NT2/D1 (cell line): ENCODE measurements around the gene PLXNA2.

Experiments used
- SUZ12 ChIP-seq: IDR thresholded peaks from 2 replicates; pipeline ENCODE4 v1.6.1; 2011; ENCODE audit not compliant: insufficient read length, insufficient read depth; ENCODE audit errors: extremely low read depth
- YY1 ChIP-seq: IDR thresholded peaks from 2 replicates; pipeline ENCODE4 v1.6.1; 2011; ENCODE audit not compliant: insufficient read length, insufficient read depth
- ZNF274 ChIP-seq: IDR thresholded peaks from 2 replicates; pipeline ENCODE4 v1.6.1; 2011; ENCODE audit warnings: mild to moderate bottlenecking, low read depth, low read length

DNA sequence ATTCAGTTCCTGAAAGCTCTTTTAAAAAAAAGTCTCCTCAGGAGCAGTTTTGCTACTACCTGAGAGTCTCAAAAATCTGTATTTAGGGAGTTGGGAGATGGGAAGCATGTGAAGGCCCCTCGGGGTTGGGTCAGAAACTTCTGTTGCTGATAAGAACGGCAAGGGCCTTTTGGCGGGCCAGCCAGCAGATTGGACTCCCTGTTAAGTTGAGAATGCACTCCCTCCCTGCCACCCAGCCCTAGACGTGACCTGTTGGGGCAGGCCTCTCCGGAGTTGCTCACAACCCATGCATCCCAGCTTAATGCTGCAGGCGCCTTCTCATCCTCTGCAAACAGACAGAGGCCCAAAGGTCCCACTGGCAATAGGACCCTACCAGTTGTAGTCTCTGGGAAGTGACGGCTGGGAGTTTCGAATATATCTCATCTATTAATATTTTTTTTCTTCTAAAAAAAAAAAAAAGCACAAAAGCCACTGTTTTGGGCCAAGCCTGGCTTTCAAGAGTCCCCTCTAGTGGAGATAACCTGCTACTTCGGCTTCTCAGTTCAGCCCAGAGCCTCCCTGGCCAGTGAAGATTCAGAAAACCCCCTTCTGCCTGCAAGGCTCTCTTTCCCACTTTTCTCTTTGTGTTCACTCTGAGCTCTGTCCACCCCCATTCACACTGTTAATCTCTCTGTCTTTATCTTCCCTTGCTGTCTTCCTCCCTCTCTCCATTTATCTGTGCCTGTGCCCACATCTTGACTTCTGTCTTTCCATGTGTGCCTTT, 5.3 kb downstream of the PLXNA2 start:
- TF ChIP-seq SUZ12, result no peak
- TF ChIP-seq YY1, result no peak
- TF ChIP-seq ZNF274, result no peak
